Central memory CD4-positive, alpha-beta T cell (primary cell): Measurements from ENCODE around the gene REG3G.
"Not testable (repeated sequence)": the region's sequence is repeated elsewhere in the genome, so short reads cannot be mapped to it uniquely, and the experiment has no call there.

Source experiments
- DNase-seq: peaks from one replicate; pipeline ENCODE4 v3.0.0; 2022

REG3G gene

DNA sequence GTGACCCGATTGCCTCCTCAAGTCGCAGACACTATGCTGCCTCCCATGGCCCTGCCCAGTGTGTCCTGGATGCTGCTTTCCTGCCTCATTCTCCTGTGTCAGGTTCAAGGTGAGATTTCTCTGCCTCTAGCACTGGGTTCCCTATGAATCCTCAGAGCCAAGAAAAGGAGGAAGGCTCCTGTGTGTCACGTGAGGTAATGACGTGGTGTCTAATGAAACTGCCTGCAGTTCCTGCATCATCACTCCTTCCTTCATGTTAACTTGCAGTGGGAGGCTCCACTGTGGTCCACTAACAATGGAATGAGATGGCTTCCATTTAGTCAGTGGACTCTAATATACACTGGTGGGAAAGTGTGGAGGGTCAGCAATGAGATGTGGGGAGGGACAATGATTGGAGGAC lies 559 bp downstream of the REG3G start:
- DNase-seq, result no peak

DNA sequence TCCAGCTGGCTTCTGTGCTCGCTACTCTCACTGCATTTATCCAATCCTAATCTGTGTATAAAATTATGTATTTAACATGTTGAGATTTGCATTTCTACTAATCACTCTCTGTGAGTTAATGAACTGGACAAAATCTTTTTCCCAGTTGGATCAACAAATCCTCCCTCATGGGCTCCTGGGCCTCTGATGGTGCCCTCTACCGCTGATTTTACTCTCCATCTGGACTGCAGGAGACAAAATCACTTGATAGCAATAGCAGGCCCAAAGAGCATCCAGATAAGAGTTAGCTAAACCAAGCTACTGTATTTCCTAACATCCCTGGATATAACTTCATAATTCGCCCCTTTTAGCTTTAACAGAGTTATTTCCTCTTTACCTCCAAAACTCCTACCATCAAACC lies 14.4 kb downstream of the REG3G start:
- DNase-seq, result no peak

DNA sequence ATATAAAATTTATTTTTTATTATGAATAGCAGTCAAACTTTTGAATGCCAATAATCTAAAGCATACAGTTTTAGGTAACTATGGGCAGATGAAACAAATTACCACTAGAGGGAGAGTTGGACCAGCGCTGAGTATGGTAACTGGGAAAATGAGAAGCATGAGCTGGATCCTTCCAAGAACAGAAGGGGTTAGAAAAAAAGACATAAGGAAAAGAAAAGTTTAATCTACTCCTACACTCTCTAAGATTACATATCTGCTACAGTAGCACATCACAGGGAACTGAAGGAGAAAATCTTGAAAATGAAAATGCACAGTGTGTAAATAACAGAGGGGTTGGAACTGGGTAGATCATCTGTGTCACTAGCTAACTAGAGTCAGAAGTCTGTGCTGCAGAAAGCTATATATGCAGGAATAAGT lies 15.5 kb downstream of the REG3G start:
- no peak for DNase-seq

DNA sequence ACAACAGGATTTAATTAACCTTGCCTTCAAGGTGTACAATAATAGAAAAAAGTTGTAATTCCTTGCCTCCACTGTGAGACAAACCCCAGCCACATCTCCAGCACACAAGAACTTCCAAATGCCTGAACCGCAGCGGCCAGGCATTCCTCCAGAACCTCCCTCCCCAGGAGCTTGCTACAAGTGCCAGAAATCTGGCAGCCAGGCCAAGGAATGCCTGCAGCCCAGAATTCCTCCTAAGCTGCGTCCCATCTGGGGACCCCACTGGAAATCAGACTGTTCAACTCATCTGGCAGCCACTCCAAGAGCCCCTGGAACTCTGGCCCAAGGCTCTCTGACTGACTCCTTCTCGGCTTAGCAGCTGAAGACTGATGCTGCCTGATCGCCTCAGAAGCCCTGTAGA lies 28.0 kb downstream of the REG3G start:
- not testable (repeated sequence) for DNase-seq

DNA sequence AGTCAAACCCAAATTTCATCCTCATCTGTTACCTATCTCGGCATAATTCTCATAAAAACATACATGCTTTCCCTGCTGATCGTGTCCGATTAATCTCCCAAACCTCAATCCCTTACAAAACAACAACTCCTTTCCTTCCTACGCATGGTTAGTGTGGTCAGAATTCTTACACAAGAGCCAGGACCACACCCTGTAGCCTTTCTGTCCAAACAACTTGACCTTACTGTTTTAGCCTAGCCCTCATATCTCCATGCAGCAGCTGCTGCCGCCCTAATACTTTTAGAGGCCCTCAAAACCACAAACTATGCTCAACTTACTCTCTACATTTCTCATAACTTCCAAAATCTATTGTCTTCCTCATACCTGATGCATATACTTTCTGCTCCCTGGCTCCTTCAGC lies 29.3 kb downstream of the REG3G start:
- not testable (repeated sequence) for DNase-seq

DNA sequence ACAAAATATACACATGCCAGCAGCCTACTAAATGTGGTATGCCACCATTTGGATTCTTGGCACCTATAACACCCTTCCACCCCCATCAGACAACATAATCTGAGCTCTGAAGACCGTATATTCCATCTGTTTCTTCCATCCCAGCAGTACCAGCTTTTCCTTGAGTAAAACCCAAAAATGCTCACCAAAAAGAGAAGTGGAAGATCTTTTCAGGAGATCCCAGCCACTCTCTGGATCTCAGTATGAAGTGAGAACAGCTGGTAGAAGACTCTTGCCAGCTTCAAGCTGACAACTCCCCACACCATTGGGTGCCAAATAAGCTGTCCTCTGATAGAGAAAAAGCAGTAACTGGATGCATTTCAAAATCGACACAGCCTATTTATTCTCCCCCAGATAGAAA lies 39.7 kb downstream of the REG3G start:
- DNase-seq, result no peak

DNA sequence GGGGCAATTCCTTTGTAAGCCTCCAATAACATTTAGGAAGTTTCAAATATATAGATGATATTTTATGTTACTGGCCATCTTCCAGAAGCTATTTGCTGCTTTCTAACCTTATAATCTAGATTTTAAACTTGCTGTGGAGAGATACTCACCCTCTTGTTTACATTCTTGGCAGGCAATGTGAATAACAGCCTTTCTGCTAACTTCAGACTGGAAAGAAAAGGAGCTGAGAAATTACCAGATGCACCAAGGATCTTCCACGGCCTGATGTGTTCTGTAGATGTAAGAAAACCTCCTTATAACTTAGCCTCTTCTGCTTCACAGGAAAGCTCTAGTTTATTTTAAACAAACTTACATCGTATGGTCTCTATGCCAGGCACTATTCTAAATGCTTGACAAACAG lies 45.6 kb downstream of the REG3G start:
- DNase-seq, result no peak
